ENCODE data around the gene SSTR5. TPM values are rescaled to one million over a fixed set of nuclear protein-coding genes. Genes with fewer than 3 reads are reported as not detected.

The SSTR5 gene
- total RNA-seq, 4 donors from 2014 or later, result 1.5 TPM; not detected in 3

GRCh38 chr16:1124795-1125194, 52.2 kb downstream of the SSTR5 start:
- DNase-seq (ENCODE audit: low spot score in 2 of 2), result no peak
- 100% methylated on average over 1 of the region's 11 CpGs for WGBS
- Histone ChIP-seq H3K27me3 (peaks cover 81% of the 10 kb centered on the region), H3K9me3 (no peaks in the 10 kb centered on the region), H3K27ac (no peak overlapping the region), H3K4me1 (no peaks in the 10 kb centered on the region), H3K36me3 (no peaks in the 10 kb centered on the region), H3K4me3 (no peak overlapping the region)
- TF ChIP-seq CTCF (IDR thresholded peaks at IDR 0.05) (no peak), POLR2A (IDR thresholded peaks at IDR 0.05) (no peak), POLR2AphosphoS5 (IDR thresholded peaks at IDR 0.05) (no peak), EP300 (IDR thresholded peaks at IDR 0.05) (no peak)

- no peak overlapping the region for H3K4me3 ChIP-seq
- TF ChIP-seq EP300 (IDR thresholded peaks at IDR 0.05) (no peak), POLR2A (IDR thresholded peaks at IDR 0.05) (no peak)
- H3K9me3 ChIP-seq, result no peaks in the 10 kb centered on the region
- H3K4me1 ChIP-seq, result no peaks in the 10 kb centered on the region
- no peaks in the 10 kb centered on the region for H3K36me3 ChIP-seq
- WGBS, result 14% methylated on average over 14 of the region's 18 CpGs
- H3K27ac ChIP-seq, result no peak overlapping the region
- H3K27me3 ChIP-seq, result peaks cover 76% of the 10 kb centered on the region
- no peak for DNase-seq (ENCODE audit: low spot score in 2 of 2)
These were observed 52.9 kb downstream of the SSTR5 start for GRCh38 chr16:1125471-1125870.

- Histone ChIP-seq H3K4me3 (no peak overlapping the region), H3K4me1 (no peaks in the 10 kb centered on the region), H3K36me3 (no peaks in the 10 kb centered on the region), H3K27ac (no peak overlapping the region), H3K27me3 (peaks cover 70% of the 10 kb centered on the region), H3K9me3 (no peaks in the 10 kb centered on the region)
- DNase-seq (ENCODE audit: low spot score in 2 of 2), result no peak
- WGBS, result 39% methylated on average over 10 of the region's 17 CpGs
- TF ChIP-seq POLR2A (IDR thresholded peaks at IDR 0.05), result no peak
- TF ChIP-seq POLR2AphosphoS5 (IDR thresholded peaks at IDR 0.05), result no peak
- TF ChIP-seq CTCF (IDR thresholded peaks at IDR 0.05), result no peak
- TF ChIP-seq EP300 (IDR thresholded peaks at IDR 0.05), result no peak
These were observed 53.5 kb downstream of the SSTR5 start for GRCh38 chr16:1126044-1126443.

- Histone ChIP-seq H3K27me3 (peaks cover 67% of the 10 kb centered on the region), H3K4me3 (no peak overlapping the region), H3K36me3 (no peaks in the 10 kb centered on the region), H3K4me1 (no peaks in the 10 kb centered on the region), H3K27ac (no peak overlapping the region), H3K9me3 (no peaks in the 10 kb centered on the region)
- WGBS, result 29% methylated on average over 8 of the region's 10 CpGs
- DNase-seq (ENCODE audit: low spot score in 2 of 2), result no peak
- TF ChIP-seq POLR2A (IDR thresholded peaks at IDR 0.05) (no peak), POLR2AphosphoS5 (IDR thresholded peaks at IDR 0.05) (no peak), EP300 (IDR thresholded peaks at IDR 0.05) (no peak), CTCF (IDR thresholded peaks at IDR 0.05) (no peak)
These were observed 54.0 kb downstream of the SSTR5 start for GRCh38 chr16:1126586-1126985.

GRCh38 chr16:1127101-1127500, 54.6 kb downstream of the SSTR5 start:
- Histone ChIP-seq H3K27ac (no peak overlapping the region), H3K4me1 (no peaks in the 10 kb centered on the region), H3K27me3 (peaks cover 69% of the 10 kb centered on the region), H3K9me3 (no peaks in the 10 kb centered on the region), H3K4me3 (no peak overlapping the region), H3K36me3 (no peaks in the 10 kb centered on the region)
- TF ChIP-seq POLR2AphosphoS5 (IDR thresholded peaks at IDR 0.05) (no peak), CTCF (IDR thresholded peaks at IDR 0.05) (no peak), EP300 (IDR thresholded peaks at IDR 0.05) (no peak), POLR2A (IDR thresholded peaks at IDR 0.05) (no peak)
- 68% methylated on average over 11 of the region's 16 CpGs for WGBS
- no peak for DNase-seq (ENCODE audit: low spot score in 2 of 2)
